Karpas-422 (cell line): Measurements from ENCODE around the gene NAPEPLD. TPM values are rescaled to one million over a fixed set of nuclear protein-coding genes. Genes with fewer than 3 reads are reported as not detected.

ENCODE experiments used
- DNase-seq: peaks from one replicate; pipeline ENCODE4 v3.0.0-alpha.2; 2015
- H2AFZ ChIP-seq: fragments of 200-600 bp; sonication (generic); 2 replicates; pipeline ENCODE4 v1.6.1; 2014; ENCODE audit warnings: antibody characterized with exemption, low read length, mixed read lengths
- H3K27ac ChIP-seq: fragments of 200-600 bp; sonication (generic); 2 replicates; pipeline ENCODE4 v1.5.1; 2014; ENCODE audit warnings: mild to moderate bottlenecking, low read length, moderate library complexity
- H3K27me3 ChIP-seq: fragments of 200-600 bp; sonication (generic); 2 replicates; pipeline ENCODE4 v1.6.1; 2014; ENCODE audit warnings: low read length, mixed read lengths
- H3K36me3 ChIP-seq: fragments of 200-600 bp; sonication (generic); 2 replicates; pipeline ENCODE4 v1.6.1; 2014; ENCODE audit warnings: low read length, mixed read lengths; ENCODE audit not compliant: insufficient read depth
- H3K4me1 ChIP-seq: fragments of 200-600 bp; sonication (generic); 2 replicates; pipeline ENCODE4 v1.6.1; 2014; ENCODE audit warnings: mild to moderate bottlenecking, low read length, mixed read lengths
- H3K4me2 ChIP-seq: fragments of 200-600 bp; sonication (generic); 2 replicates; pipeline ENCODE4 v1.6.1; 2014; ENCODE audit warnings: low read length, low read depth, mild to moderate bottlenecking; ENCODE audit not compliant: poor library complexity, severe bottlenecking
- H3K4me3 ChIP-seq: fragments of 200-600 bp; sonication (generic); 2 replicates; pipeline ENCODE4 v1.5.1; 2014; ENCODE audit warnings: mild to moderate bottlenecking, antibody characterized with exemption, low read length, mixed read lengths
- H3K79me2 ChIP-seq: fragments of 200-600 bp; sonication (generic); 2 replicates; pipeline ENCODE4 v1.6.1; 2014; ENCODE audit warnings: mild to moderate bottlenecking, low read length, mixed read lengths
- H3K9ac ChIP-seq: fragments of 200-600 bp; sonication (generic); 2 replicates; pipeline ENCODE4 v1.6.0; 2014; ENCODE audit warnings: low read length
- H3K9me2 ChIP-seq: fragments of 200-600 bp; sonication (generic), shearing (Covaris generic); replicated peaks from 2 replicates; pipeline ENCODE4 v1.6.0; 2014; ENCODE audit warnings: mild to moderate bottlenecking, low read length, moderate library complexity; ENCODE audit not compliant: insufficient read depth
- H3K9me3 ChIP-seq: fragments of 300-700, 200-600 bp; sonication (generic); 2 replicates; pipeline ENCODE4 v1.6.1; 2014; ENCODE audit warnings: low read length, mixed read lengths
- H4K20me1 ChIP-seq: fragments of 200-600 bp; sonication (generic); 2 replicates; pipeline ENCODE4 v1.6.1; 2014; ENCODE audit warnings: mild to moderate bottlenecking, antibody characterized with exemption, low read length, low read depth; ENCODE audit not compliant: insufficient read depth
- total RNA-seq: library from RNA; depleted of rRNA; stranded (reverse); fragments of >200 nt; shearing (Covaris generic); gene quantifications from 2 replicates; pipeline ENCODE4 v1.2.3, GENCODE V29; 2014; ENCODE audit warnings: low replicate concordance

NAPEPLD gene
- total RNA-seq, 1 experiment from 2014 or later = 24.8 TPM

DNA sequence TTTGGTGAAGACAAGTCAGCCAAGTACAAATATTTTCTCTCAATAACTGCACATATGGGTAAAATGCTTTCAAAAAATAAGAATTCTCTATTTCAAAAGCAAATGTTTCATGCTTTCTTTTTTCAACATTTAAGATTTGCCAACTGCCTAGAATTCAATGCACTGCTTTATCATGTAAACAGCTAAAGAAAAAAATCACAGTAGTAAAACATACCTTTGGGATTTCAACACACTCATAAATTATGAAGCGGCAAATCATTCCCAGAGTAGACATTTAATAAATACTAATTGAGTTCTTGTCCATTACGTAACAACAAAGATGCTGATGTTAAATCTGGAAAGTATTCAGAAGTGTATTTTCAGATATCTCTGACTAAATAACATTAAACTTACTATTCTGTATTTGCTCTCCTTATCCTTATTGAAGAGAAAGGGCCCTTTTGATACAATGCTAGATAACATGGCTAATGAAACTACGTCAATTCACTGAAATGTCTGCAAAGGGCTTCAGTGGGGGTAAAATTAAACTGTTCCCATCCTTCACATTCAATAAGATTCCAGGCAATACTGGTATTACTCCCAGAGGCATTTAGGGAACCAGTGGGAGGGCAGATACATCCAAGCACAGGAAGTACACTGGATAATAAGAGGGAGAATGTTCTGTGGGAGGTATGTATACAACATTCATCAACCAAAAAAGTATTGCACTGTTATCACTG, 13.9 kb downstream of the NAPEPLD start:
- no peak overlapping the region for H3K9ac ChIP-seq
- no peaks in the 10 kb centered on the region for H3K9me3 ChIP-seq

DNA sequence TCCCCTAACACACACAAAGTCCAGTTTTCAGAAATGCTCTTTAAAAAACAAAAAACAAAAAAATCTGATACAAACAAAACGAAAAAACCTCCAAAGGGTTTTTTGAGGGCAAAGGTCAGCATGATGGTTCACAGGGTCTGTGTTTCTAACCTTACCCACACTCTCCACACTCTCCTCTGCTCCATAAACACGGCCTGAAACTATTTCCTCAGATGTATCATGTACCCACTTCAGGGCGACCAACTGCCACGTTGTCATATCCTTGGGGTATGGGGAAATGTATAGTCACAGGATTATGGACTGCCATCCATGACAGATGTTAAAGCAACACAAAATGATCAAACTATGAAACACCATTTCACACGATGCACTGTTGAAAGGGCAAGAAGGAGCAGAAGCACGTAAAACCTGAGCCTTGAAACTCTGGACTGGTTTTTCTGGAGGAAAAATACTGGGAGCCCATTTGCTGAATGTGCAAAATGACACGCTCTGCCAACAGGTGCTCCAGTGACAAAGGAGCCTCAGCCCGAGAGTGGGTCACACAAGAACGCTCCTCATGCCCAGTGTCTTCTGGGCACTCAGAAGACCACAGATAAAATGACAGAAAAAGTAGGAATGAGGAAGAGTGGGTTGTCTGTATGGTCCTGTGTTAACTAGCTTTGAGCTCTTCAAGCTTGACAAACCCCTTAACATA, 15.8 kb downstream of the NAPEPLD start:
- peaks cover 92% of the 10 kb centered on the region for H3K79me2 ChIP-seq
- H3K4me3 ChIP-seq = no peak overlapping the region
- DNase-seq = no peak
- H3K27me3 ChIP-seq = no peaks in the 10 kb centered on the region
- H3K27ac ChIP-seq = no peak overlapping the region
- no peak overlapping the region for H3K4me2 ChIP-seq
- H2AFZ ChIP-seq = no peak overlapping the region
- H3K9ac ChIP-seq = no peak overlapping the region
- no peaks in the 10 kb centered on the region for H3K9me3 ChIP-seq
- no peaks in the 10 kb centered on the region for H3K9me2 ChIP-seq
- H3K4me1 ChIP-seq = no peaks in the 10 kb centered on the region
- H3K36me3 ChIP-seq = peaks cover 5% of the 10 kb centered on the region; the same call in 1 of the 2 replicates
- H4K20me1 ChIP-seq = no peaks in the 10 kb centered on the region

More for the DNA sequence above, 13.9 kb downstream of the NAPEPLD start:
- H3K27ac ChIP-seq = no peak overlapping the region
- DNase-seq = no peak
- H2AFZ ChIP-seq = no peak overlapping the region
- H3K79me2 ChIP-seq = peaks cover 89% of the 10 kb centered on the region
- no peaks in the 10 kb centered on the region for H4K20me1 ChIP-seq
- no peak overlapping the region for H3K4me2 ChIP-seq
- no peak overlapping the region for H3K4me3 ChIP-seq
- no peaks in the 10 kb centered on the region for H3K9me2 ChIP-seq
- no peaks in the 10 kb centered on the region for H3K27me3 ChIP-seq
- no peaks in the 10 kb centered on the region for H3K36me3 ChIP-seq
- H3K4me1 ChIP-seq = no peaks in the 10 kb centered on the region

DNA sequence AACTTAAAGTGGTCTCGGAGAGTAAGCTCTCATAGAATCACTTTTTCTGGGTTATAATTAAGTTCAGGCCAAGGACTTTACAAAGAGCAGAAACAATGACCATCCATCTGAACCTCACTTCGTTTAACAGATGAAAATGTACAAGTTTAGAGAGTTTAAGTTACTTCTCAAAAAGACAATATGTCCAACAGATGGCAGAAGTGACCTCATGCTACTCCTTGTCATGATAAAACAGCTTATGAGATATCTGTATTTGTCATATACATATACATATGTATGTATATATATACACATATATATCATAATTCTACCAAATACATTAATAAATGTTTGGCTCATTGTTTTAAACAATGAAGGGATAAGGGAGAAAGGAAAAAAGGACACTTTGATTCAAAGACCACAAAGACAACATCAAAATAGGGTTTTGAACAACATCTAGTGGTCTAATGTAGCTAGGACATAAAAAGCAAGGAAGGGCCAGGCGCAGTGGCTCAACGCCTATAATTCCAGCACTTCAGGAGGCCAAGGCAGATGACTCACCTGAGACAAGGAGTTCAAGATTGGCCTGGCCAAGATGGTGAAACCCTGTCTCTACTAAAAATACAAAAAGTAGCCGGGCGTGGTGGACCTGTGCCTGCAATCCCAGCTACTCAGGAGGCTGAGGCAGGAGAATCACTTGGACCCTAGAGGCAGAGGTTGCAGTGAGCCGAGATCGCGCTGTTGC, 17.8 kb downstream of the NAPEPLD start:
- no peak overlapping the region for H2AFZ ChIP-seq
- no peak overlapping the region for H3K9ac ChIP-seq
- DNase-seq = no peak
- no peak overlapping the region for H3K27ac ChIP-seq
- H3K79me2 ChIP-seq = peaks cover 88% of the 10 kb centered on the region
- no peak overlapping the region for H3K4me3 ChIP-seq
- no peaks in the 10 kb centered on the region for H4K20me1 ChIP-seq
- no peak overlapping the region for H3K4me2 ChIP-seq
- peaks cover 14% of the 10 kb centered on the region; the same call in 1 of the 2 replicates for H3K36me3 ChIP-seq
- H3K9me2 ChIP-seq = no peaks in the 10 kb centered on the region
- H3K27me3 ChIP-seq = no peaks in the 10 kb centered on the region
- no peaks in the 10 kb centered on the region for H3K4me1 ChIP-seq
- no peaks in the 10 kb centered on the region for H3K9me3 ChIP-seq

DNA sequence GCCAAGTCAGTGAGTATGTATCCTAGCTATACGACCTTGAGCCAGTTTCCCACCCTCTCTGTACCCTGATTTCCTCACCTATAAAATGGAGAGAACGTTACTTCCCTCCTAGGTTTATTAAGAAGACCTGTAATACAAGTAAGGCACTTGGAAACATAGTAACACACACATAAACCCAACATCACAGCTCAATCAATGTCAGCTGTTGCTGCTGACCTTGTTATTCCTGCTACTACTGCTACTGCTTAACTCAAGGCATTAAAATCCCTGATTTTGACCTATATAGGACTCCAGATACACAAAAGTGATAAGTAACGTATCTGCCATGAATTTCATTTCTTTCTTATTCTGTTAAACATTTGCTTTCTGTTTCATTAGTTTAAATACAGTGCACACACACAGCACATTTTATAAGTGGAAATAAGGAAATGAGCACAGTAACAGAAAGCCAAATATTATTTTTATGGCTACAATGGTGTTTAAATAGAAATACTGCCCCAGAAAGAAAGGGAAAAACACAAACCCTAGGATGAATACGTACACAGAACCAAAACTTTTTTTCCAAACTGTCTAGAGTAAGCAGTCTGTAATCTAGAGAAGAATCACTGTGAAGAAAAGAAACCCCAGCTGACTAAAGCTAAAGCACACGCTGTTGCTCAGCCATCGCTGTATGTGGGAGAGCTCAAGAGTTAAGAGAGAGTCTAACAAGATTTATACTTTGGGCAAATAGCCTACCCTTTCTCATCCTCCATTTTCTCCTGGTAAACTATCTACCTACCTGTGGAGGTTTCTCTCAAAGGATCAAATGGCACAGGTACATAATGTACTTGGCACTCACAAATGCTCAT, 19.0 kb downstream of the NAPEPLD start:
- Histone ChIP-seq H3K36me3 (peaks cover 14% of the 10 kb centered on the region; the same call in 1 of the 2 replicates), H3K9me3 (no peaks in the 10 kb centered on the region), H3K27me3 (no peaks in the 10 kb centered on the region), H3K4me3 (no peak overlapping the region), H3K9me2 (no peaks in the 10 kb centered on the region), H3K4me1 (no peaks in the 10 kb centered on the region), H3K9ac (no peak overlapping the region), H3K4me2 (no peak overlapping the region), H3K27ac (no peak overlapping the region), H2AFZ (no peak overlapping the region), H3K79me2 (peaks cover 84% of the 10 kb centered on the region), H4K20me1 (no peaks in the 10 kb centered on the region)
- DNase-seq = no peak

DNA sequence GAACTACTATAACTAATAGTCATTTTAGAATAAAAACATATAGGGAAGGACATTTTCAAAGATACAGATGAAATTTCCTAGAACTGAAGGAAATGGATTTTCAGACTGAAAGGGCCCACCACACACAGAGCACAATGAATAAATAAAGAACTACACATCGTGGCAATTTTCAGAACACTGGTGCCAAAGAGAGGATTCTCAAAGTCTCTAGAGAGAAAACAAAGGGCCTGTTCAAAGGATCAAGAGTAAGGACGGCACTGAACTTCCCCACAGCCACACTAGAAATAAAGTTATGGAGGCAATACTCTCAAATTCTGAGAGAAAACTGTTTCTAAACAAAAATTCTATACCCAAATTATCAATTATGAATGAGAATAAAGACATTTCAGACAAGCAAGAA, 21.9 kb downstream of the NAPEPLD start:
- H3K27ac ChIP-seq = no peak overlapping the region
- H3K9ac ChIP-seq = no peak overlapping the region
- H3K27me3 ChIP-seq = no peaks in the 10 kb centered on the region
- no peak overlapping the region for H2AFZ ChIP-seq
- H3K4me1 ChIP-seq = no peaks in the 10 kb centered on the region
- H3K4me3 ChIP-seq = no peak overlapping the region
- no peaks in the 10 kb centered on the region for H4K20me1 ChIP-seq
- no peaks in the 10 kb centered on the region for H3K9me2 ChIP-seq
- H3K36me3 ChIP-seq = peaks cover 23% of the 10 kb centered on the region; the same call in 1 of the 2 replicates
- no peaks in the 10 kb centered on the region for H3K9me3 ChIP-seq
- no peak overlapping the region for H3K4me2 ChIP-seq
- peaks cover 82% of the 10 kb centered on the region for H3K79me2 ChIP-seq
- DNase-seq = no peak

DNA sequence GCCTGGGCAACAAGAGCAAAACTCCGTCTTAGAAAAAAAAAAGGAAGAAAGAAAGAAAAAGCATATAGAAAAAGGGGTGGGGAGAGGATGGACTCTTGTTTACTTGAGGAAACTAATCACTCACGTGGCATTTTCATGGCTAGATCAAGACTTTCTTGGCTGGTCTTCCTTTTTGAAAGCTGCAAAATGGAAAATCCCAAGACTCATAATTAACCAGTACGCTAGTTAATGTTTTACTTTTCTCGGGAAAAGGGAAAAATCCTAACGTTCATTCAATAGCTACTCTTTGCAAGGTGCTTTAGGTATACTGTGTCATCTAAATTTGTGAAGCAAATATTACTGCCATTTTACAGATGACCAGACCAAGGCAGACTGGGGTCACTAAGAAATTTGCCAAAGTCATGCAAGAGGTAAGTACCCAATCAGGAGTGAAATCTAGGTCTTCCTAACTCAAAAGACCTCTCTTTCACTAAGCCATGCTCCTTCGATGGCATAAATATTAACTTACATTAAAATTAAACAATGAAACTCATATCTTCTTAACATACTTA, 24.4 kb downstream of the NAPEPLD start:
- peaks cover 39% of the 10 kb centered on the region for H3K36me3 ChIP-seq
- no peaks in the 10 kb centered on the region for H4K20me1 ChIP-seq
- no peak overlapping the region for H3K4me3 ChIP-seq
- peaks cover 76% of the 10 kb centered on the region for H3K79me2 ChIP-seq
- no peak overlapping the region for H3K27ac ChIP-seq
- DNase-seq = no peak
- no peaks in the 10 kb centered on the region for H3K4me1 ChIP-seq
- H3K9me3 ChIP-seq = no peaks in the 10 kb centered on the region
- no peaks in the 10 kb centered on the region for H3K27me3 ChIP-seq
- no peak overlapping the region for H3K4me2 ChIP-seq
- no peaks in the 10 kb centered on the region for H3K9me2 ChIP-seq
- H3K9ac ChIP-seq = no peak overlapping the region
- no peak overlapping the region for H2AFZ ChIP-seq

DNA sequence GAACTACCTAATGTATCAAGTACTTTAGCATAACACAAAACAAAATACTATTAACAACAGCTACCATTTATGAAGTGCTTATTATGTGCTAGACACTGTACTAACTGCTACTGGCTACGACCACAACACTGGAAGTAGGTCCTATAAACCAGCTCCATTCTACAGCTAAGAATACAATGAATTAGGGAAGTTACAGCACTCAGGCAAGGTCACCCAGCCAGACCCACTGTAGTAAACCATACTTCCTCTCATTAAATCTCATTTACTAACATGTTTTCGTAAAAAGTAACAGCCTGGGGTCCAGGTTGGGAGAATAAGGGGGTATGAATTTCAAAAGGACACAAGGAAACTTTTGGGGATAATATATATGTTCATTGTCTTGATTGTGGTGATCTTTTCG, 25.4 kb downstream of the NAPEPLD start:
- Histone ChIP-seq H3K9me2 (no peaks in the 10 kb centered on the region), H3K27me3 (no peaks in the 10 kb centered on the region), H3K9ac (no peak overlapping the region), H4K20me1 (no peaks in the 10 kb centered on the region), H3K79me2 (peaks cover 70% of the 10 kb centered on the region), H3K9me3 (no peaks in the 10 kb centered on the region), H2AFZ (no peak overlapping the region), H3K4me3 (no peak overlapping the region), H3K27ac (no peak overlapping the region), H3K36me3 (peaks cover 43% of the 10 kb centered on the region), H3K4me1 (no peaks in the 10 kb centered on the region), H3K4me2 (no peak overlapping the region)
- no peak for DNase-seq
